ENCODE measurements around the gene EDA. TPM values are rescaled to one million over a fixed set of nuclear protein-coding genes. Genes with fewer than 3 reads are reported as not detected.

EDA gene
- total and polyA plus RNA-seq, 12 donors: 2.3 to 9.4 (median 5.2) TPM

GRCh38 chrX:69876221-69876620, 260.3 kb downstream of the EDA start:
- Histone ChIP-seq H3K27ac (no peak overlapping the region), H3K36me3 (no peaks in the 10 kb centered on the region), H3K4me3 (no peak overlapping the region), H3K9me3 (peaks cover 0 to 19% (median 0%) of the 10 kb centered on the region in 11 donors), H3K4me1 (no peaks in the 10 kb centered on the region), H3K27me3 (no peaks in the 10 kb centered on the region)
- DNase-seq: no peak
- TF ChIP-seq CTCF (IDR thresholded peaks at IDR 0.05): no peak
- intact Hi-C loops (cut with DNase I): no loop called here
- no peak for ATAC-seq
- 84 to 87% methylated on average over 1 of the region's 1 CpG for WGBS, 2 donors

GRCh38 chrX:69884210-69884609, 268.3 kb downstream of the EDA start:
- 85 to 95% methylated on average over 1 of the region's 1 CpG for WGBS, 2 donors
- intact Hi-C loops (cut with DNase I): no loop called here
- H3K4me1 ChIP-seq: no peaks in the 10 kb centered on the region
- H3K4me3 ChIP-seq: no peak overlapping the region
- no peak for DNase-seq
- no peaks in the 10 kb centered on the region for H3K27me3 ChIP-seq
- no peak for ATAC-seq
- TF ChIP-seq CTCF (IDR thresholded peaks at IDR 0.05): no peak
- no peaks in the 10 kb centered on the region for H3K36me3 ChIP-seq
- H3K27ac ChIP-seq: no peak overlapping the region
- peaks cover 0 to 35% (median 0%) of the 10 kb centered on the region in 11 donors for H3K9me3 ChIP-seq

GRCh38 chrX:69896046-69896445, 280.1 kb downstream of the EDA start:
- no peaks in the 10 kb centered on the region for H3K27me3 ChIP-seq
- H3K27ac ChIP-seq: no peak overlapping the region
- 29 to 39% methylated on average over 1 of the region's 1 CpG for WGBS, 2 donors
- no peak for ATAC-seq
- no peak overlapping the region for H3K4me3 ChIP-seq
- intact Hi-C loops (cut with DNase I): no loop called here
- DNase-seq: no peak
- TF ChIP-seq CTCF (IDR thresholded peaks at IDR 0.05): no peak
- H3K4me1 ChIP-seq: no peaks in the 10 kb centered on the region
- H3K36me3 ChIP-seq: no peaks in the 10 kb centered on the region
- H3K9me3 ChIP-seq: no peaks in the 10 kb centered on the region

GRCh38 chrX:69900491-69900890, 284.6 kb downstream of the EDA start:
- Histone ChIP-seq H3K36me3 (no peaks in the 10 kb centered on the region), H3K4me3 (no peak overlapping the region), H3K9me3 (no peaks in the 10 kb centered on the region), H3K4me1 (no peaks in the 10 kb centered on the region), H3K27me3 (peaks cover 0 to under 1% (median 0%) of the 10 kb centered on the region in 7 donors), H3K27ac (no peak overlapping the region)
- no peak for TF ChIP-seq CTCF (IDR thresholded peaks at IDR 0.05)
- DNase-seq (no peak), ATAC-seq (no peak)
- intact Hi-C loops (cut with DNase I): loop anchor here in 1 of 10 donors (10.0 kb wide), 1 partner anchor 194 kb away; no protein-coding TSS in a partner anchor
- 72 to 76% methylated on average over 1 of the region's 1 CpG for WGBS, 2 donors

All from heart right ventricle (tissue), 16 donors.